8988T (cell line): Measurements from ENCODE around the gene SLC3A2.
"Not testable (repeated sequence)": the region's sequence is repeated elsewhere in the genome, so short reads cannot be mapped to it uniquely, and the experiment has no call there.

Experiments used
- DNase-seq: peaks from one replicate; pipeline ENCODE4 v3.0.0; 2011

SLC3A2 gene

DNA sequence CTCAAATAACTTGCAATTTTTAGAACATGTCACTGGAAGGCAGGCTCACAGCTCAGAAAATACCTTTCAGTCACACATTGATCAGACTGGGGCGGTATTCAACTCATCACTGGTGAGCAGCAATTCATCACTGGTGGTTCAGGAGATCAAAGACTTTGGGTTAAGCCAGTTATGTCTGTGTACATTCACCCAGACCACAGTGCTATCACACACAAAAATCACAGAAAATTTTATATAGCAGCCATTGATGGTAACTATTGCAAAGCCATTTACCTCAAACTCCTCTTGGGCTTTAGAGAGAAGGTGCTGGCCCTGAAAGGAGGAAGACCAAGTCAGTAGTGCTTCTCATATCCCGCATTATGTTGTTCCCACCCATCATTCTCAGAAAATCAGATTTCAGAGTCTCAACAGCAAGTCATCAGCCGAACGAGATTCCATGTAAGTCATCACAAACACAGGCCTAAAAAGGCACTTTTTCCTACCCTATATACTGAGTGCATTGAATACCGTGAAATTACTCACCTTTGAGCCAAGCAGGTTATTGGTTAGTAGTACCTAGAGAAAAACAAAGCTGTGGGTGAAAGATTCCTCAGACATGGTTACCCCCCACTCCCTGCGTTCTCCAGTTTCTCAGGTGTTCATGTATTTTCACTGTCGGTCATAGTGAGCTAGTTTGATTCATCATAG lies 27.3 kb upstream of the SLC3A2 start:
- no peak for DNase-seq

DNA sequence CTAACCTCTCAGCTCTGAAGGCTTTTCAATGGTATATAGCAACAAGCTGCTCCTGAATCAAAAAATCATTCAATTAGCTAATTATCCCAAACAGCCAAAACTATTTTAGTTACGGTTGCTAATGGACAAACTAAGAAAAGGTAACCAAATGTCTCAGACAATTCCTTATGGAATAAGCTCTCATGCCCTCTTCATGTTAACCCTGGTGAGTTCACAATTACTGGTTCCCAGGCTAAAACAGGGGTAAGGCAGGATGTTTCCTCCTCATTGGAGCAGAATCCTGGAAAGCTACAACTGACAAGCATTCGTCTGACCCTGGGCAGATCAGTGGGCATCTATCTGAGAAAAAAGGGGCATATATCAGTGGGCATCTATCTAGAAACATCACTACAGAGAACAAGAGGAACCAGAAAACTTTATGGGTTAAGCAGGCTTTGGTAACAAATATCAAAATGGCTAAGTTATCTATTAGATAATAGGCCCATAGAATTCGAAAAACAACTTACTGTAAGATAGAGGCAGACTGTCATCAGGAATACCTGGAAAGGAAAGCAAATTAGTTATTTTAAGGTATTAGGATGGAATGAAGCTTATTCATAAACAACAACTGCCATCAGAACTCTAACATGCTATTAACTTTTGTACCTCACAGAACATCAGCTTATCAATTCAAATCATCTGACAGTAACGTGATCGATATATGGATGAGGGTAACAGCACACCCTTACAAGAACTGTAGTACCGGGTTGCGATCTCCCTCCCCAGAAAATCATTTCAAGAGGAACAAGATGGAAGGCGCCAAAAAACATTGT lies 26.5 kb upstream of the SLC3A2 start:
- no peak for DNase-seq

GRCh38 chr11:62854825-62855570 lies 25.7 kb upstream of the SLC3A2 start:
- DNase-seq: no peak

DNA sequence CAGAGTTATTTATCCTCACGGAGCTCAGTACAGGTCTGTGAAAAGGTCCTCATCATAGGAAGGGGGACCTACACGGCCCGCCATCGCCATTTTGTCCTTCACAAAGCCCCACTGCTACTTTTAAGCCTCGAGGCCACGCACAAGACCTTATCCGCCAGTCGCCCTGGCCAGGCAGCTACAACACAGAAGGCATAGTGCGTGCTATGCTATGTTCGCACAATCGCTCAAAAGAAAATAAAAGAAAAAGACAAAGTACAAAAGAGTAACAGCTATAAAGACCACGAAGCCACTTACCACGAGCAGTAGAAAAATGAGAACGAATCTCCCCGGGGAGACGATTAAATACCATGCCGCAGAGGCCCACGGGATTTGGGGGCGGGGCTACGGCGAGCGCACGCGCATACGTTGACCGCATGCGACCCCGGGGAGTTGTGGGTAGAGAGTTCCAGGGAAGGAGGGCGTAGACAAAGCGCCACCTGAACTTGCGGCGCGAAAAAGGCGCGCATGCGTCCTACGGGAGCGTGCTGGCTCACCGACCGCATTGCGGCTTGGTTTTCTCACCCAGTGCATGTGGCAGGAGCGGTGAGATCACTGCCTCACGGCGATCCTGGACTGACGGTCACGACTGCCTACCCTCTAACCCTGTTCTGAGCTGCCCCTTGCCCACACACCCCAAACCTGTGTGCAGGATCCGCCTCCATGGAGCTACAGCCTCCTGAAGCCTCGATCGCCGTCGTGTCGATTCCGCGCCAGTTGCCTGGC lies 24.9 kb upstream of the SLC3A2 start:
- DNase-seq: peak; percentile 84

DNA sequence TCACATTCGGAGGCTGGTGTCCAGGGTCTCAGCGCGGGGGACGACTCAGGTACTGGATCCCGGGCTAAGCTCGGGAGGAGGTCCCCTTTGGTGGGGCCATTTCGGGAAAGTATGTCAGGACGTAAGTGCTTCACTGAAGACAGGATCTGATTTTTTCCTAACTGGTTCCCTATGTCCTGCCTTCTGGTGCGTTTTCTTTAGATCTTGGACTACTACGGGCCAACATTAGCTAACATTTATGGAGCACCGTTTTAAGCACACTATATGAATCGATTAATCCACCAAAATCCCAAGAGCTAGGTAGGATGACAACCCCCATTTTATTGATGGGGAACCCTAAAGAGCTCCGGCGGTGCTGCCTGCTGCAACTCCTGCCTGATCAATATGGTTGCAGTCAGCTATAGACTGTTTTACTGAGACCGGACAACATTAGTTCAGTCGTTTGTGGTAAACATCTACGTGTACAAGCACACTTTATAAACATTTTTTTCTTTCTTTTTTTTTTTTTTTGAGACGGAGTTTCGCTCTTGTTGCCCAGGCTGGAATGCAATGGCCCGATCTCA lies 24.3 kb upstream of the SLC3A2 start:
- no peak for DNase-seq

DNA sequence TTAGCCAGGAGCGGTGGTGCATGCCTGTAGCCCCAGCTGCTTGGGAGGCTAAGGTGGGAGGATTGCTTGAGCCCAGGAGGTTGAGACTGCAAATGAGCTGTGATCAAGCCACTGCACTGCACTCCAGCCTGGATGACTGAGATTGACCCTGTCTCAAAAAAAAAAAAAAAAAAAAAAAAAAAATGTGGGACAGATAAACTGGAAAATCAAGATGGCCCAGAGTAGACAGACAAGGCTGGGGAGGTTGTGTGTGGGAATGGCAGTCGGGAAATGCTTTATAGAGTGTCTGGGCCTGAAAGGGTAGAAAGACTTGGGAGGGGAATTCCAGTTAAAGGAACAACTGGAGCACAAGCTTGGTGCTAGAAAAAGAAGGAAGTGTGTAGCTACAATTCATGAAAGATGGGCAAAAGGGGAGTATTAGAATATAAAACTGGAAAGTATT lies 23.1 kb upstream of the SLC3A2 start:
- no peak for DNase-seq

GRCh38 chr11:62858201-62858600 lies 22.5 kb upstream of the SLC3A2 start:
- DNase-seq: no peak

DNA sequence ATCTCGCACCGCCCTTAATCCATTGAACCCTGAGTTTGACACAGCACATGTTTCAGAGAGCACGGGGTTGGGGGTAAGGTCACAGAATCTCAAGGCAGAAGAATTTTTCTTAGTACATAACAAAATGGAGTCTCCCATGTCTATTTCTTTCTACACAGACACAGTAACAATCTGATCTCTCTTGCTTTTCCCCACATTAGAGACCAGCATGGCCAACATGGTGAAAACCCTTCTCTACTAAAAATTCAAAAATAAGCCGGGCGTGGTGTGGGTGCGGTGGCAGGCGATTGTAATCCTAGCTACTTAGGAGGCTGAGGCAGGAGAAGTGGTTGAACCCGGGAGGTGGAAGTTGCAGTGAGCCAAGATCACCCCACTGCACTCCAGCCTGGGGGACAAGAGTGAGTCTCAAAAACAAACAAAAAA lies 21.4 kb upstream of the SLC3A2 start:
- not testable (repeated sequence) for DNase-seq

DNA sequence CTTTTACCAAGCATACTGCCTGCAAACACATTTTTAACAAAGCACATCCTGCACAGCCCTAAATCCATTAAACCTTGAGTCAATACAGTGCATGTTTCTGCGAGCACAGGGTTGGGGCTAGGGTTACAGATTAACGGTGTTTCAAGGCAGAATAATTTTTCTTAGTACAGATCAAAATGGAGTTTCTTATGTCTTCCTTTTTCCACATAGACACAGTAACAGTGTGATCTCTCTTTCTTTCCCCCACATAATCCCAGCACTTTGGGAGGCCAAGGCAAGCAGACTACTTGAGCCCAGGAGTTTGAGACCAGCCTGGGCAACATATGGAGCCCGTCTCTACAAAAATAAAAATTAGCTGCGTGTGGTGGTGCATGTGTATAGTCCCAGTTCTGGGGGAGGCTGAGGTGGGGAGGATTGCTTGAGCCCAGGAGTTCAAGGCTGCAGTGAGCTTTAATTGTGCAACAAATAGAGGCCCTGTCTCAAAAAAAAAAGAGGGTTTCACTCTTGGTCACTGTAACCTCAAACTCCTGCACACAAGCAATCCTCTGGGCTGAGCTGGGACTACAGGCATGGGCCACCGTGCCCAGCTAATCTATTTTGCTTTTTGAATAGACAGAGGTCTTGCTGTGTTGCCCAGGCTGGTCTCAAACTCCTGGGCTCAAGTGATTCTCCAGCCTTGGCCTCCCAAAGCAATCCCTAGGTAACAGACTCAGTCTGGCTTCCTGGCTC lies 19.7 kb upstream of the SLC3A2 start:
- no peak for DNase-seq

DNA sequence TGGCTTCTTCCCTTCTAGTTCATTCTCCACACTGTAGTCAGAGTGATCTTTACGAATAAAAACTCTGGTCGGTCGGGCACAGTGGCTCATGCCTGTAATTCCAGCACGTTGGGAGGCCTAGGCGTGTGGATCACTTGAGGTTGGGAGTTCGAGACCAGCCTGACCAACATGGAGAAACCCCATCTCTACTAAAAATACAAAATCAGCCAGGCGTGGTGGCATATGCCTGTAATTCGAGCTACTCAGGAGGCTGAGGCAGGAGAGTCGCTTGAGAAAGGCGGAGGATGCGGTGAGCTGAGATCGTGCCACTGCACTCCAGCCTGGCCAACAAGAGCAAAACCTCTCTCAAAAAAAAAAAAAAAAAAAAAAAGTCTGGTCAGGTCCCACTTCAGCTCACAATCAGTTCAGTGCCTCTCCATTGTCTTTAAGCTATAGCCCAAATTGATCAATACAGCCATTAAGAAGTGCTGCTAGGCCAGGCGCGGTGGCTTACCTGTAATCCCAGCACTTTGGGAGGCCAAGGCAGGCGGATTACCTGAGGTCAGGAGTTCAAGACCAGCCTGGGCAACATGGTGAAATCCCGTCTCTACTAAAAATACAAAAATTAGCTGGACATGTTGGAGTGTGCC lies 19.0 kb upstream of the SLC3A2 start:
- DNase-seq: not testable (repeated sequence)

- no peak for DNase-seq
Observed at GRCh38 chr11:62863687-62864335, 16.9 kb upstream of the SLC3A2 start.

- no peak for DNase-seq
Observed at GRCh38 chr11:62865635-62866034, 15.1 kb upstream of the SLC3A2 start.

DNA sequence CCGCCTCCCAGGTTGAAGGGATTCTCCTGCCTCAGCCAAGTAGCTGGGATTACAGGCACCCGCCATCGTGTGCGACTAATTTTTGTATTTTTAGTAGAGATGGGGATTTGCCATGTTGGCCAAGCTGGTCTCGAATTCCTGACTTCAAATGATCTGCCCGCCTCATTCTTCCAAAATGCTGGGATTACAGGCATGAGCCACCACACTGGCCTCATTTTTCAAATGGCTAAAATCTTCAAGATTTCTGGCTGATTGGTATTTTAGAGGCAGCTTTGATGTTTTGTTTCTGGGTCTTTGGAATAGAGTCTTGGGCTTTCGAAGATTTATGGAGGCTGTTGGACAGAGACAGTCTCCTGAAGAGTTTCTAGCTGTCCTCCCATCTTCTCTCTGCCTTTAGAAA lies 5.8 kb upstream of the SLC3A2 start:
- DNase-seq: no peak

DNA sequence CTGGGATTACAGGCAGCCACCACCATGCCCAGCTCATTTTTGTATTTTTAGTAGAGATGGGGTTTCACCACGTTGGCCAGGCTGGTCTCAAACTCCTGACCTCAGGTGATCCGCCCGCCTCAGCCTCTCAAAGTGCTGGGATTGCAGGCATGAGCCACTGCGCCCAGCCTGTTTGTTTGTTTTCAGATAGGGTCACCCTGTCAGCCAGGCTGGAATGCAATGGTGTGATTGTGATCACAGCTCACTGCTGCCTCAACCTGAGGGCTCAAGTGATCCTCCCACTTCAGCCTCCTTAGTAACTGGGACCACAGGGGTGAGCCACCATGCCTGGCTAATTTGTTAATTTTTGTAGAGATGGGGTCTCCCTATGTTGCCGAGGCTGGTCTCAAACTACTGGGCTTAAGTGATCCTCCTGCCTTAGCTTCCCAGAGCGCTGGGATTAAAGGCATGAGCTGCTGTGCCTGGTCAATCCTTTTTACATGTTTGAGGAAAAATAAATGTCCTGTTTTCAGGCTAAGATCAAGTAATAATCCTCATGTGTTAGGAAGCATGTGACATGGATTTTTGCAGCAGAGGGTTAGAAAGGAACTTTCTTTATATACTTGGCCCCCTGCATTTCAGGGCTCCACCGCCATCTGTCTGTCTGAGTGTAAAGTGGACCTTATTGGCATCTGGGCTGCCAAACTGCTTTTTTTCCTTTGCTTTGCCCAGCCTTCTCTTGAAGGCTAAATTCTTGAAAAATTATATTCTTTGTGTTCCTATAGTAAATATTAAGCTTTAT lies 4.8 kb upstream of the SLC3A2 start:
- DNase-seq: no peak

DNA sequence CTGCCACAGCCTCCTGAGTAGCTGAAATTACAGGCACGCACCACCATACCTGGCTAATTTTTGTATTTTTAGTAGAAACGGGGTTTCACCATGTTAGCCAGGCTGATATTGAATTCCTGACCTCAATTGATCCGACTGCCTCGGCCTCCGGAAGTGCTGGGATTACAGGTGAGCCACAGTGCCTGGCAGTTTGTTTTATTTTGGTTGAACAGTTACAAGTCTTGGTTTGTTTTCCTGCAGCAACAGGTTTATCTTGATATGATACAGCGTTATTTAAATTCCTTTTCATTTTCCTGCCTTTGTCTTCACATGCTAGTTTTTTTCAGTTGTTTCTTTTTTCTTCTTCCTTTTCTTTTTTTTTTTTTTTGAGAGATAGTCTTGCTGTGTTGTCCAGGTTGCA lies 4.0 kb upstream of the SLC3A2 start:
- DNase-seq: no peak

GRCh38 chr11:62879235-62879978 lies 1.3 kb upstream of the SLC3A2 start:
- DNase-seq: no peak

GRCh38 chr11:62880231-62880802 lies 379 bp upstream of the SLC3A2 start:
- DNase-seq: no peak

- DNase-seq: peak; percentile 81
Observed at GRCh38 chr11:62881579-62882430, 1.1 kb downstream of the SLC3A2 start.
